ENCODE results near the gene HPGDS. TPM values are rescaled to one million over a fixed set of nuclear protein-coding genes. Genes with fewer than 3 reads are reported as not detected.
"Not testable (repeated sequence)": the region's sequence is repeated elsewhere in the genome, so short reads cannot be mapped to it uniquely, and the experiment has no call there.

The HPGDS gene
- not detected for polyA plus RNA-seq (ENCODE audit: low read depth in 6 of 6)

DNA sequence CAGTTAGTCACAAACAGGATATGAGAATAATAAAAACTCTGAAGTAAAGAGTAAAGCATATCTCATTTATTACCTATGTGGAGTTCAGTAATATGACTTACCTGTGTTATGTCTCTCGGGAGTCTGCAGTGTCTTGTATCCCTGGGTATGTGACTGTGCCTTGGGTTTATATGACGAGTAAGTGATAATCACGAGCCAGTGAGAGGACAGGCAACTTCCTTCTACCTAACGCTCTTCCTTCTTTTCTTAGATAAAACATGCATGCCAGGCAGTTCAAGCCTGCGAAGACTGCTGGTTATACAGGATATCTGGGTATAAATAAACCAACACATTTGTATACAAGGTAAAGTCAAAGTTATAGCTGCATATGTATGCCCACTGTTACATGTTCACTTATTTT lies at the start of gene HPGDS:
HPGDS (minus strand) TSS at position 143 of the 400 bp plus-strand sequence. CDS start 8,207 bp downstream, outside the sequence.
- no peak for DNase-seq
- no peaks in the 10 kb centered on the region for H3K36me3 Mint-ChIP-seq

DNA sequence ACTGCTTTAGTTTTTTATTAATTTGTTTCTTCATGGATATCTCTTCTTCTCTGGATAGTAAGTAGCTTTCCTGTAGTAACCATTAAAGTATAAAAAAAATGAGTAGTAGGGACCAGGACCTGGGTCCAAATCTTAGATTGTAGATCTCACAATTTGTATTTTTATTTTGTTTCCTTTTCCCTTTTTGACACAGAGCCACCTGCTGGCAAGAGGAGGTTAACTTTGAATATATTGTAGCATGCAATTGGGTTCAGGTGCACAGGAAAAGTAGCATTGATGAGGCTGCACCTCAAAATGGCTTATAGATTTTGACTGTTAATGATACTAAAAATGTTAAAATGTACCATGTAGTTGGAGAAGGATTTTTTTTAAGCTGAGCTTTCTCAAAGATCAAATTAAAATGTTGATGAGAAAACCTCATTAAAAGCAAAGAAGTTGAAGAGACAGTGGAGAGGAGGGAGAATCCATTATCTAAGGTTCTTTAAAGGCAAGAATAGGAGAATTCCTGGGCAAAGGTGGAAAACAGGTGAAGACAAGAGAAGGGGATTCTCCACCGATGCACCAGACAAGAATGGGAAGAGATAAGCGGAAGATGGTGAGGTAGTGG lies 48.3 kb upstream of the HPGDS start:
- no peak overlapping the region for H3K4me3 Mint-ChIP-seq
- no peaks in the 10 kb centered on the region for H3K36me3 Mint-ChIP-seq
- H3K27me3 Mint-ChIP-seq, result peaks cover 0 to 22% (median 22%) of the 10 kb centered on the region in 3 donors
- DNase-seq (no peak), ATAC-seq (ENCODE audit: low read depth in 2 of 2) (no peak)
- no peaks in the 10 kb centered on the region for H3K4me1 Mint-ChIP-seq
- no peaks in the 10 kb centered on the region for H3K9me3 Mint-ChIP-seq
- no peak overlapping the region for H3K27ac Mint-ChIP-seq

More for the DNA sequence above, at the start of gene HPGDS:
- Mint-ChIP-seq H3K27me3 (no peaks in the 10 kb centered on the region), H3K4me1 (peaks cover 8 to 16% (median 11%) of the 10 kb centered on the region in 3 donors), H3K9me3 (peaks cover 0 to 2% (median 0%) of the 10 kb centered on the region in 7 donors), H3K4me3 (no peak within 1 kb of the TSS), H3K27ac (no peak within 1 kb of the TSS)
- no peak for ATAC-seq (ENCODE audit: low read depth in 2 of 2)

DNA sequence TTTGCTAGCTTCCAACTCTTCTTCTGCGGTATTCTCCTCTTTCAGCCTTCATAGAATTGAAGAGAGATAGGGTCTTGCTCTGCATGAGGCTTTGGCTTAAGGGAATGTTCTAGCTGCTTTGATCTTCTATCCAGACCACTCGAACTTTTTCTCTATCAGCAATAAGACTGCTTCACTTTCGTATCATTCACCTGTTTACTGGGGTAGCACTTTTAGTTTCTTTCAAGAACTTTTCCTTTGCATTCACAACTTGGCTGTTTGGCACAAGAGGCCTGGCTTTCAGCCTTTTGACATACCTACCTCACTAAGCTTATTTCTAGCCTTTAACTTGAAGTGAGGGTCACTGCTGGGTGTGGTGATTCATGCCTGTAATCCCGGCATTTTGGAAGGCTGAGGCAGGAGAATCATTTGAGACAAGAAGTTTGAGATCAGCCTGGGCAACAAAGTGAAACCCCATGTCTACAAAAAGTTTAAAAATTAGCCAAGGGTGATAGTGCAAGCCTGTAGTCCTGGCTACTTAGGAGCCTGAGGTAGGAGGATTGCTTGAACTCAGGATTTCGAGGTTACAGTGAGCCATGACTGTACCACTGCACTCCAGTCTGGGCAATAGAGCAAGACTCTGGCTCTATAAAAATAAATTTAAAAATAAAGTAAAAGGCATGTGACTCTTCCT lies 47.1 kb upstream of the HPGDS start:
- Mint-ChIP-seq H3K27me3 (peaks cover 0 to 22% (median 22%) of the 10 kb centered on the region in 3 donors), H3K27ac (no peak overlapping the region), H3K9me3 (no peaks in the 10 kb centered on the region), H3K4me1 (no peaks in the 10 kb centered on the region), H3K4me3 (no peak overlapping the region), H3K36me3 (no peaks in the 10 kb centered on the region)
- DNase-seq (no peak), ATAC-seq (ENCODE audit: low read depth in 2 of 2) (no peak)

DNA sequence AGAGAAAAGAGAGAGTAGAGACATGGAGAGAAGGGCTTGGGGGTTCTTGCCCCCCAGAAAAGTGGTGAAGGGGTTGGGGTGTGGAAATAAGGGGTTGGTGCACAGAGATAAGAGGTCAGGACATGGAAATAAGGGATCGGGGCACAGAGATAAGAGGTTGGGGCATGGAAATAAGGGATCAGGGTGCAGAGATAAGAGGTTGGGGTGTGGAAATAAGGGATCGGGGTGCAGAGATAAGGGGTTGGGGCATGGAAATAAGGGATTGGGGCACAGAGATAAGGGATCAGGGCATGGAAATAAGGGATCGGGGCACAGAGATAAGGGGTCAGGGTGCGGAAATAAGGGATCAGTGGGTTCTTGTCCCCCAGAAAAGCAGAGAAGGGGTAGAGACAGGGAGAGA lies 45.3 kb upstream of the HPGDS start:
- not testable (repeated sequence) for H3K27ac Mint-ChIP-seq; ATAC-seq (ENCODE audit: low read depth in 2 of 2); H3K4me3 Mint-ChIP-seq; DNase-seq; H3K4me1 Mint-ChIP-seq; H3K36me3 Mint-ChIP-seq; H3K9me3 Mint-ChIP-seq
- peaks cover 0 to 22% (median 22%) of the 10 kb centered on the region in 3 donors for H3K27me3 Mint-ChIP-seq

DNA sequence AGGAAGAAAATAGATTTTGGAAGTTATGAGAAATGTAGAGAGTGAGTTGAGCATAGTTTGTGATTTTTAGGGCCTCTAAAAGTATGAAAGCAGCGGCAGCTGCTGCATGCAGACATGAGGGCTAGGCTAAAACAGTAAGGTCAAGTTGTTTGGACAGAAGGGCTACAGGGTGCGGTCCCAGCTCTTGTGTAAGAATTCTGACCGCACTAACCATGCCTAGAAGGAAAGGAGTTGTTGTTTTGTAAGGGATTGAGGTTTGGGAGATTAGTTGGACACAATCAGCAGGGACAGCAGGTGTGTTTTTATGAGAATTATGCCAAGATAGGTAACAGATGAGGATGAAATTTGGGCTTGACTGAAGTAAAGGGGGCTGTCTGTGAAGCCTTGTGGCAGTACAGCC lies 42.8 kb upstream of the HPGDS start:
- not testable (repeated sequence) for H3K4me1 Mint-ChIP-seq; ATAC-seq (ENCODE audit: low read depth in 2 of 2); H3K27ac Mint-ChIP-seq; H3K4me3 Mint-ChIP-seq; H3K9me3 Mint-ChIP-seq; DNase-seq; H3K36me3 Mint-ChIP-seq
- peaks cover 0 to 22% (median 22%) of the 10 kb centered on the region in 3 donors for H3K27me3 Mint-ChIP-seq

DNA sequence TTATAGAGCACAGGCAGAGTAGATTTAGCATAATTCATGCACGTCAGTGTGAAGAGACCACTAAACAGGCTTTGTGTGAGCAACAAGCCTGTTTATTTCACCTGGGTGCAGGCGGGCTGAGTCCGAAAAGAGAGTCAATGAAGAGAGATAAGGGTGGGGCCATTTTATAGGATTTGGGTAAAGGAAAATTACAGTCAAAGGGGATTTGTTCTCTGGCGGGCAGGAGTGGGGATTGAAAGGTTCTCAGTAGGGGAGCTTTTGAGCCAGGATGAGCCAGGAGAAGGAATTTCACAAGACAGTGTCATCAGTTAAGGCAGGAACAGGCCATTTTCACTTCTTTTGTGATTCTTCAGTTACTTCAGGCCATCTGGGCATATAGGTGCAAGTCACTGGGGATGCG lies 40.3 kb upstream of the HPGDS start:
- DNase-seq; H3K27ac Mint-ChIP-seq; H3K4me3 Mint-ChIP-seq; H3K4me1 Mint-ChIP-seq; ATAC-seq (ENCODE audit: low read depth in 2 of 2); H3K9me3 Mint-ChIP-seq; H3K36me3 Mint-ChIP-seq: not testable (repeated sequence)
- H3K27me3 Mint-ChIP-seq, result peaks cover 0 to 13% (median 11%) of the 10 kb centered on the region in 3 donors

DNA sequence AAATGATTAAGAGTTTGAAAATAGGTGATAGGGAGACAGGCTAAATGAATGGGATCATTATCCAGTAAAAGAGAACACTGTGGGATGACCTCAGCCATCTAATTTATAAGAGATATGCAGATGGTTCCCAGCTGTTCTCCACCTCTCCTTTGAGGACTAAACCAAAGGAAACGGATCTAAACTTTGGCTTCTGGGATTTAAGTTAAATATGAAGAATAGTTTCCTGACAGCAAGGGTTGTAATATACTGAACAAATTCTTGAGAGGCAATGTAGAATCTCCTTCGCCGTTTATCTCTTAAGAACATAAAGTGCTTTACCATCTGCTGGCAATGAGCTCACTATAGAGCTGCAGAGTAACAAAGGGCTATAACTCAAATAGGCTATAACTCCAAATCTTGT lies 35.4 kb upstream of the HPGDS start:
- no peak for ATAC-seq (ENCODE audit: low read depth in 2 of 2)
- peaks cover 4 to 13% (median 5%) of the 10 kb centered on the region in 3 donors for H3K27me3 Mint-ChIP-seq
- no peaks in the 10 kb centered on the region for H3K36me3 Mint-ChIP-seq
- no peak overlapping the region for H3K27ac Mint-ChIP-seq
- no peaks in the 10 kb centered on the region for H3K9me3 Mint-ChIP-seq
- no peaks in the 10 kb centered on the region for H3K4me1 Mint-ChIP-seq
- no peak for DNase-seq
- no peak overlapping the region for H3K4me3 Mint-ChIP-seq

DNA sequence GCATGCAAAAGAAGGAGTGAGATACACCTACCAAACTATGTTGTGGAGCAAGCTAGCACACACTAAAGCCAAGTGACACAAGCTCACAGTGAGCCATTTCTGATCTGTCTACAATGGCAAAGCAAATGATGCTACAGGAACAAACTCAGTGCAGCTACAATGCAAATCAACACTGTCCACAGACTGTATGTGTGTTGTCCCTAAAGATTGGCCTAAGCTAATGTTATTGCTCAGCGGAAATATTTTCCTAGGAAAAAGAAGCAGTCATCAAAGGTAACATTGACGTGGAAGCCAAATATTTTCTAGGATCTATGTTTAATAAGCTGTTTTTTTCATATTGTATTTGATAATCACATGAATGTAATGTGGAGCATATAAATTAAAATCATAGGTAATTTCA lies 34.7 kb upstream of the HPGDS start:
- H3K36me3 Mint-ChIP-seq, result no peaks in the 10 kb centered on the region
- no peak overlapping the region for H3K4me3 Mint-ChIP-seq
- peaks cover 4 to 13% (median 5%) of the 10 kb centered on the region in 3 donors for H3K27me3 Mint-ChIP-seq
- ATAC-seq (ENCODE audit: low read depth in 2 of 2), result no peak
- DNase-seq, result no peak
- no peak overlapping the region for H3K27ac Mint-ChIP-seq
- H3K4me1 Mint-ChIP-seq, result no peaks in the 10 kb centered on the region
- no peaks in the 10 kb centered on the region for H3K9me3 Mint-ChIP-seq

DNA sequence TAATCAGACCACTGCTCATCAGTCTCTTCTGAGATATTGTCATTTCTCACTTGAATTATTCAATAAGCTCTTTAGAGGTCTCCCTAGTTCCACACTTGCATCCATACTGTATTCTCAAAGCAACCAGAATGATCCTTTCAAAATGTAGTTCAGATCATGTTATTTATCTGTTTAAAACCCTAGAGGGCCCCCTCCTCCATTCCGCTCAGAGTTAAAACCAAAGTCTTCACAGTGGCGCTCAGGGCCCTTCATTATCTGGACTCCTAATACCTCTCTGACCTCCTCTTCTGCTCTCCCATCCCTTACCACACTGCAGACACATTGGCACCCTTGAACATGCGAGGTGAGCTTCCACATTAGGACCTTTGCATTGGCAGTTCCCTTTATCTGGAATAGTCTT lies 32.7 kb upstream of the HPGDS start:
- H3K4me1 Mint-ChIP-seq, result no peaks in the 10 kb centered on the region
- H3K27me3 Mint-ChIP-seq, result peaks cover 4 to 13% (median 5%) of the 10 kb centered on the region in 3 donors
- ATAC-seq (ENCODE audit: low read depth in 2 of 2) (no peak), DNase-seq (no peak)
- no peaks in the 10 kb centered on the region for H3K9me3 Mint-ChIP-seq
- no peak overlapping the region for H3K4me3 Mint-ChIP-seq
- H3K27ac Mint-ChIP-seq, result no peak overlapping the region
- no peaks in the 10 kb centered on the region for H3K36me3 Mint-ChIP-seq

DNA sequence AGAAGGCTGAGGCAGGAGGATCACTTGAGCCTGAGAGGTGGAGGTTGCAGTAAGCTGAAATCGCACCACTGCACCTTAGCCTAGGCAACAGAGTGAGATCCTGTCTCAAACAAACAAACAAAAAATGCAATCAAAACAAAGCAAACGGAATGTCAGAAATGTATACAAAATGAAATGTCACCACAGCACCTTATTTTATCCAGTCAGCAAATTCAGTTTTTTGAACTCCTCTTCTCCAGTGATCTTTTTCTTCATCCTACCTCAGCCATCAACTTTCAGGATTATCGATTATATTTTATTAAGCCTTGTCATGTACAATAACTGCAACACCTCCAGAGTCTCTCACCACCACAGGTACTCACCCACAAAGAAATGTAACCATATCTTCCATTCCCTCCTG lies 31.1 kb upstream of the HPGDS start:
- H3K4me3 Mint-ChIP-seq, result no peak overlapping the region
- ATAC-seq (ENCODE audit: low read depth in 2 of 2) (no peak), DNase-seq (no peak)
- peaks cover 0 to 2% (median 0%) of the 10 kb centered on the region in 7 donors for H3K9me3 Mint-ChIP-seq
- no peaks in the 10 kb centered on the region for H3K4me1 Mint-ChIP-seq
- no peaks in the 10 kb centered on the region for H3K36me3 Mint-ChIP-seq
- H3K27ac Mint-ChIP-seq, result no peak overlapping the region
- peaks cover 4 to 13% (median 5%) of the 10 kb centered on the region in 3 donors for H3K27me3 Mint-ChIP-seq

DNA sequence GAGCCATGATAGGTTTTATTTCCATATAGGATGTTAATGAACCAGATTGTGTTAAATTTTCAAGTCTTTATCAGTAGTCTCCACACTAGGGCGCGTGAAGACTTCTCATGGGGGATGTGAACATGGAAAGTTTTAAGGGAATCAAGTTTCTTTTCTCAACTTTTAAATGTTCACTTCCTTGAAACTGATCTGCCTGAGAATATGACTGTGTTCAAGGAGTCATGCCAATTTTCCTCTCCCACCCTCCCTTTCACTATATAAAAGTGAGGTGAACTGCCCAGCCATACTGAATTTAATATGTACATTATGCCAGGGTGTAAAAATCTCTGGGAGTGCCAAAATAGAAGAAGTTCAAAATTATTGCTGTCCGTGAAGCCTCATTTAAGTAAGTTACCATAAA lies 30.4 kb upstream of the HPGDS start:
- Mint-ChIP-seq H3K9me3 (peaks cover 0 to 2% (median 0%) of the 10 kb centered on the region in 7 donors), H3K4me3 (no peak overlapping the region), H3K4me1 (no peaks in the 10 kb centered on the region), H3K27ac (no peak overlapping the region), H3K27me3 (peaks cover 7 to 13% (median 9%) of the 10 kb centered on the region in 3 donors), H3K36me3 (no peaks in the 10 kb centered on the region)
- no peak for DNase-seq
- no peak for ATAC-seq (ENCODE audit: low read depth in 2 of 2)

DNA sequence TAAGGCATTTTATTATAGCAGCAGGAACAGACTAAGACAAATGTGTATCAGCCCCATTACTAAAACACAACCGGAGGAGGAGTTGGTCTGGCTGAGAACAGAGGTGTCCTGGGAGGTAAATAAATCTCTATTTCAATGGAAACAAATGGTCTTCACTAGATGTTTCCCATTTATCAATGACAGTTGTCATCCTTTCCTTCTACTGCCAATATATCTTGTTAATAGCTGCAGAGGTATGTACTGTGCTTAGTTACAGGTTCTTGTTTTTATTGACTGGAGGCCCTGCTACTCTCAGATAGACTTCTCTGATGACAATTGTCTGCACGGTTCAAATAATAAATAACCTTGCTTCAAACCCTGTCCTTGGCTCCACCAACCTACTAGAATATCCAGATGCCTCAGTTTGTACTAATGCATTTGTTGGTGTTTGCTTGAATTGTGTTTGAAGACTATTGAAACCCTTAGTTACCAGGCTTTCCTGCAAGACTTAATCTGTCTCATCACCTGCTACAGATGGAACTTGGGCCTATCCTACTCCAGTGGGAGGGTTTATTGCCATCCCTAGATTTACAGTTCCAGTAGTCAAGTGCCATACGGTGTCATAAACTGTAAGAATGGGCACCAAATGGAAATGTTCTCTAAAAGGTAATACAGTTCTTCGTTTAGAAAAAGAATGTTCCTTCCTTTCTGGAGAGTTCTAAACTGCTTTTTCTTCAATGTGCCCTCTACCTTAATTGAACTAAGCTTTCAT lies 29.8 kb upstream of the HPGDS start:
- Mint-ChIP-seq H3K36me3 (no peaks in the 10 kb centered on the region), H3K4me1 (no peaks in the 10 kb centered on the region), H3K9me3 (peaks cover 0 to 2% (median 0%) of the 10 kb centered on the region in 7 donors), H3K4me3 (no peak overlapping the region), H3K27ac (no peak overlapping the region), H3K27me3 (peaks cover 10 to 13% (median 10%) of the 10 kb centered on the region in 3 donors)
- no peak for ATAC-seq (ENCODE audit: low read depth in 2 of 2)
- DNase-seq, result no peak

DNA sequence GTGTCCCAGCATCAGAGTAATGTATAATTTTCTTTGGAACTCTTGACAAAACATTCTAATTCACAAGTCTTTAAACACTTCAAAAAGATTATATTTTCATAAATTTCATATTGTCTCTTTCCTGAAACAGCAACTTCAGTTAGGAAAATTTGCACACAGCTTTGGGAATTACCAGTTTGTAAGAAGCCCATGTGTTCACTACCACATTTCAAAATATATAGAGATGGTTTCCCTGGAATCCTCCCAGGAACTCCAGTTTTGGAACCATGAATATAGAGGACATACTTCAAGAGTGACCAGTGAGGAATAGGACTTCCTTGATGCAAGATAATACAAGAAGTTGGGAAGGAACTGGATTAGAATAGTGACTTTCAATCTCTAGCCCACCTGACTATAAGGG lies 28.7 kb upstream of the HPGDS start:
- Mint-ChIP-seq H3K27me3 (peaks cover 10 to 21% (median 10%) of the 10 kb centered on the region in 3 donors), H3K9me3 (peaks cover 0 to 7% (median 4%) of the 10 kb centered on the region in 7 donors), H3K4me1 (no peaks in the 10 kb centered on the region), H3K4me3 (no peak overlapping the region), H3K27ac (no peak overlapping the region), H3K36me3 (no peaks in the 10 kb centered on the region)
- ATAC-seq (ENCODE audit: low read depth in 2 of 2), result no peak
- DNase-seq, result no peak
